Measurements from ENCODE around the gene ETNPPL.

ETNPPL gene

GRCh38 chr4:108762559-108763225 is at the start of gene ETNPPL:
TSS of gene ETNPPL (minus strand) at chr4:108763053. CDS start at chr4:108762898, 155 bp downstream.
- DNase-seq = peak; percentile 33

GRCh38 chr4:108811486-108811885 is 48.6 kb upstream of the ETNPPL start:
- no peak for DNase-seq

- no peak for DNase-seq
These were observed 47.2 kb upstream of the ETNPPL start for GRCh38 chr4:108810087-108810486.

- no peak for DNase-seq
These were observed 41.9 kb upstream of the ETNPPL start for GRCh38 chr4:108804648-108805273.

GRCh38 chr4:108799306-108799705 is 36.5 kb upstream of the ETNPPL start:
- no peak for DNase-seq

- no peak for DNase-seq
These were observed 33.3 kb upstream of the ETNPPL start for GRCh38 chr4:108796173-108796572.

GRCh38 chr4:108795733-108796132 is 32.9 kb upstream of the ETNPPL start:
- no peak for DNase-seq

- no peak for DNase-seq
These were observed 31.3 kb upstream of the ETNPPL start for GRCh38 chr4:108794136-108794535.

GRCh38 chr4:108793415-108793814 is 30.6 kb upstream of the ETNPPL start:
- no peak for DNase-seq

GRCh38 chr4:108788731-108789130 is 25.9 kb upstream of the ETNPPL start:
- no peak for DNase-seq

GRCh38 chr4:108787724-108788123 is 24.9 kb upstream of the ETNPPL start:
- DNase-seq = no peak

- no peak for DNase-seq
These were observed 24.3 kb upstream of the ETNPPL start for GRCh38 chr4:108787106-108787505.

GRCh38 chr4:108786351-108786750 is 23.5 kb upstream of the ETNPPL start:
- no peak for DNase-seq

- DNase-seq = no peak
These were observed 21.0 kb upstream of the ETNPPL start for GRCh38 chr4:108783665-108784463.

- no peak for DNase-seq
These were observed 17.1 kb upstream of the ETNPPL start for GRCh38 chr4:108779958-108780357.

GRCh38 chr4:108777388-108777787 is 14.5 kb upstream of the ETNPPL start:
- no peak for DNase-seq

- no peak for DNase-seq
These were observed 13.1 kb upstream of the ETNPPL start for GRCh38 chr4:108775921-108776320.

- DNase-seq = no peak
These were observed 12.1 kb upstream of the ETNPPL start for GRCh38 chr4:108774809-108775530.

GRCh38 chr4:108772402-108772801 is 9.5 kb upstream of the ETNPPL start:
- no peak for DNase-seq

GRCh38 chr4:108766058-108766457 is 3.2 kb upstream of the ETNPPL start:
- DNase-seq = no peak

- no peak for DNase-seq
These were observed 1.1 kb upstream of the ETNPPL start for GRCh38 chr4:108763986-108764385.

GRCh38 chr4:108763226-108763593 is 357 bp upstream of the ETNPPL start:
- DNase-seq = no peak

- no peak for DNase-seq
These were observed 4.4 kb downstream of the ETNPPL start for GRCh38 chr4:108758498-108758897.
